IPS-18c (cell line): ENCODE data around the gene APOL6.
"Not testable (repeated sequence)": the region's sequence is repeated elsewhere in the genome, so short reads cannot be mapped to it uniquely, and the experiment has no call there.

ENCODE experiments used
- H3K4me3 ChIP-seq: 2 replicates; pipeline ENCODE4 v1.7.0; 2013; ENCODE audit warnings: low read depth, mild to moderate bottlenecking, low read length, moderate library complexity; ENCODE audit not compliant: insufficient read depth
- H3K9me3 ChIP-seq: one replicate; pipeline ENCODE4 v1.6.1; 2013; ENCODE audit warnings: mild to moderate bottlenecking, low read length, moderate library complexity; ENCODE audit not compliant: control insufficient read depth, insufficient read depth

Gene APOL6

DNA sequence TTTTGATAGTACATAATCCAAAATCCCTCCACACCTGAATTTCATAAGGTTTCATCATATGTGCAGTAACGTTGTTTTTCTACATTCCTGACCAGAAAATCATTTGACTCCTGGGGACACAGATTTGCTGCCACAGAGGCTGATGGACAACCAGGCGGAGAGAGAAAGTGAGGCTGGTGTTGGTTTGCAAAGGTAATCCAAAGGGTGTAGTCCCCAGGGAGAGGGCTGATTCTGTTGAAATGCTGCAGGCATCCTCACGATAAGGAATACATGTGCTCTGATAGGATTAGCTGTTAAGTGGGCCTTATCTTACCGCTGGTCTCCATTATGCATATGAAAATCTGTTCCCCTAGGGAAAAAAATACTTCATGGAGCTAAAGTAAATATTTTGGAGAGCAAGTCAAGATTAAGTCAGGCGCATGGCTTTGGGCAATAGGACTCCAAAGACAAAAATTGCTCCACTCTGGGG lies 8.1 kb downstream of the APOL6 start:
- H3K4me3 ChIP-seq = no peak overlapping the region
- no peaks in the 10 kb centered on the region for H3K9me3 ChIP-seq

GRCh38 chr22:35657571-35658312 lies 9.5 kb downstream of the APOL6 start:
- H3K4me3 ChIP-seq = no peak overlapping the region
- no peaks in the 10 kb centered on the region for H3K9me3 ChIP-seq

- Histone ChIP-seq H3K9me3 (peaks cover 4% of the 10 kb centered on the region), H3K4me3 (no peak overlapping the region)
Observed at GRCh38 chr22:35660291-35661127, 12.3 kb downstream of the APOL6 start.

GRCh38 chr22:35661464-35661863 lies 13.2 kb downstream of the APOL6 start:
- Histone ChIP-seq H3K4me3 (no peak overlapping the region), H3K9me3 (peaks cover 4% of the 10 kb centered on the region)

GRCh38 chr22:35662914-35663313 lies 14.7 kb downstream of the APOL6 start:
- no peak overlapping the region for H3K4me3 ChIP-seq
- peaks cover 4% of the 10 kb centered on the region for H3K9me3 ChIP-seq

DNA sequence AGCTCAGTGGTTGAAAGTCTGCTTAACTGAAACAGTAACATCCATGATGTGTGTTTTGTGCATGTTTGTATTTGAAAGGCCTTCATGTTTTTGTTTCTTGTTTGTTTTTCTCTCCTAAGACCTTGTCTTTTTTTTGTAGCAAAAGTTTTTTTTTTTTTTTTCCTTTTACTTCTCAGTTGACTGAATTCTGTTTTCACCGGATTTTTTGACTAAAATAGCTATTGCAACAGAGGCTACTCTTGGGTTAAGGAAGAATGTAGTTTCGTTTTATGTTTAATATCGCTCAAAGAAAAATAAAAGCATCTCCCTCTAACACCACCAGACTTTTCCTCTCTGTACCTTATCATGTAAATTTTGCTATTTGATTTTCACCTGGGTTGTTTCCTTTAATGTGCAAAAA lies 15.1 kb downstream of the APOL6 start:
- H3K4me3 ChIP-seq = no peak overlapping the region
- peaks cover 4% of the 10 kb centered on the region for H3K9me3 ChIP-seq

DNA sequence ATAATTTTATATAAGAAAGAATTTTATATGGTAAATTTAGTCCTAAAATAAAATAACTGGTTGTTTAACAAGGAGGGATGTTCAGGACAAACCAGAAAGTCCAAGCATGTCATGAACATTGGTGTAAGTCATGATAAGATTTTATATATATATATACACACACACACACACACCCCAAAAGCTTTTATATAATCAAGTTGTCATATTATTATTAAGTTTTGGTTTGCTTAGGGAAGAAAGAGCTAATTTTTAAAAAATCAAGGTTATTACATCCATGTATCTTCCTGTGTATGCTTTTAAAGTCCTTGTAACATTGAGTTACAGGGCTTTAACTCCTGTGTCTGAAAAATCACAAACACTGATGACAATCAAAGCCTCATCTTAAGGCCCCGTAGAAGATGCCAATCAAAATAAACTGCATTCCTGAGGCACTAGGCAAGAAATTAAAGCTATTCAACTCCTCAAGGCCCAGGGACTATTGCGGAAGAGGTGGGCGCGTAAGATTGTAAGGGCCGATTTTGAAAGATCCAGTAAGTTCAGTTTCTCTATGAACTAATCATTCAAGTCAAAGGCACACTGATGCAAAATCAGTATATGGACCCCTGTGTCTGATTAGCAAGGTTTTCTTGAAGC lies 16.8 kb downstream of the APOL6 start:
- H3K4me3 ChIP-seq = no peak overlapping the region
- H3K9me3 ChIP-seq = peaks cover 4% of the 10 kb centered on the region

DNA sequence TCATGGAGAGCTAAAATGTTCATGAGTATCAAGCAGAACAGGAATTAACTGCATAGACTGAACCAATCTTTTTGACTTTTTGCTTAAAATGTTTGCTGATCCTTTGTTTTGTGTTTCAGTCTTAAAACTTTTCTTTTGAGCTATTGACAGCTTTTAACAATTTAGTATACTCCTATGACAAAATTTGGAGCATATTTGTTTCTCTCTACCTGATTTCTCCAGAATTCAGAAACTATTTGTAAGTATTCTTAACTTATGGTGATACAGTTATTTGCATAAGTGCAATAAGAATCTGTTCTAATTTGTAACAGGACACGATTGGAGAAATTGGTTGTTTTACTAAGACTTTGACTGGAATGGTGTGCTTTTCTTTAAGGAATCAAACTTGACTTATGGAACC lies 18.5 kb downstream of the APOL6 start:
- H3K9me3 ChIP-seq, H3K4me3 ChIP-seq: not testable (repeated sequence)

DNA sequence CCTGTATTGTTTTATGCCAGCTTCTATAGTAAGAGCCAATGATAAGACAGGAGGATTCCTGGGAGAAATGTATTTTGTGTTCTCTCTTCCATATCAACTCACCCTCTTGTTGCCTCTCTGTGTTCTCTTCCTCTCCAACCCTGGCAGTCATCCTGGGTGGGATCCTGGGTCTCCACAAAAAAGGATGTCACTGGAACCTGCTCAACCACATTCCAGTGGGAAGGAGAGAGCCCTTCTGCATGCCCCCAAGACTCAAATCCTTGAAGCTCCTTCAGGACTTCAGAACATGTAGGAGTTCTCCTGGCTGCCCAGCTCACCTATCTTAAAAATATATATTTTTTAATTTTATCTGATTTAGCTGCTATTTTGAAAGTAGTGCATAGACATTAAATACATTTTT lies 26.1 kb downstream of the APOL6 start:
- H3K4me3 ChIP-seq = no peak overlapping the region
- H3K9me3 ChIP-seq = peaks cover 4% of the 10 kb centered on the region

- not testable (repeated sequence) for H3K9me3 ChIP-seq, H3K4me3 ChIP-seq
Observed at GRCh38 chr22:35676065-35676464, 27.8 kb downstream of the APOL6 start.

DNA sequence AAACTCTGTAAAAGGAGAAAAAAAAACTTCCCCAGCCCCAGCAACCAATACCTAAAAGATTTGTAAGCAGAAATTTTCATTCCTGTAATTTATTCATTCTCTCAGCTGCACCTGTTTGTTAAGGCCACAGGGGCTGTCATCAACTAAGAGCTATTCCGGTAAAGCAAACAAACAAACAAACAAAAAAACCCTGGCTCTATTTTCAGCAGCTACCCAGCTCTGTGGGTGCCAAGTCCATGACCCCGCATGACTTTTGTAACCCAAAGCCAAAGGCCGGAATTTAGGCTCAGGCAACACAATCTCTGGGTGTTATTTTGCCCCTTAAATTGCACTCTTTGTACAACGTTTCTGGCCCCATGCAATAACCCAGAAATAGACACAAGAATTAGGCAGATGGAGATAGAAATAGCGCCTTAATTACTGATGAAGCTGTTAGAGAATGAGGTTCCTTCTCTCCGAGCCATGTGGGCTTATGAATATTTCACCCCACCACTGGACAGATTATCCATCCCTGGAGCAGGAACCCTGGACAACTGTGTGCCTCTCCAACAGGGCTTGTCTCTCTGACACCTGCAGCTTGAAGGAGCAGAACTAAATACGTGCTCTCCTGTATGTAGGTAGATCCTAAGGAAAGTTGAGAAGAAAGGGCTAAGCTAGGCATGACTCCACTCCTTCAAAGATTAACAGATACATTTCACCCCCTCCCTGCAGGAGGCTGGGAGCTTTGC lies 29.4 kb downstream of the APOL6 start:
- Histone ChIP-seq H3K4me3 (no peak overlapping the region), H3K9me3 (peaks cover 17% of the 10 kb centered on the region)

- Histone ChIP-seq H3K9me3 (peaks cover 17% of the 10 kb centered on the region), H3K4me3 (no peak overlapping the region)
Observed at GRCh38 chr22:35678836-35679235, 30.6 kb downstream of the APOL6 start.

- not testable (repeated sequence) for H3K4me3 ChIP-seq
Observed at GRCh38 chr22:35679492-35679891, 31.2 kb downstream of the APOL6 start.

GRCh38 chr22:35681454-35682052 lies 33.3 kb downstream of the APOL6 start:
- Histone ChIP-seq H3K9me3 (peaks cover 13% of the 10 kb centered on the region), H3K4me3 (no peak overlapping the region)

More at GRCh38 chr22:35679492-35679891, 31.2 kb downstream of the APOL6 start:
- peaks cover 17% of the 10 kb centered on the region for H3K9me3 ChIP-seq

DNA sequence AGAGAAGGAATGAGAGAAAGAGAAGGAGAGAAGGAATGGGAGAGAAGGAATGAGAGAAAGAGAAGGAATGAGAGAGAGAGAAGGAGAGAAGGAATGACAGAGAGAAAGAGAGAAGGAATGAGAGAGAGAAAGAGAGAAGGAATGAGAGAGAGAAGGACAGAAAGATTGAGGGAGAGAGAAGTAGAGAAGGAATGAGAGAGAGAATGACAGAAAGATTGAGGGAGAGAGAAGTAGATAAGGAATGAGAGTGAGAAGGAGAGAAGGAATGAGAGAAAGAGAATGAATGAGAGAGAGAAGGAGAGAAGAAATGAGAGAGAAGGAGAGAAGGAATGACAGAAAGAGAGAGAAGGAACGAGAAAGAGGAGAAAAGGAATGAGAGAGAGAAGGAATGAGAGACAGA lies 35.3 kb downstream of the APOL6 start:
- Histone ChIP-seq H3K9me3 (peaks cover 13% of the 10 kb centered on the region), H3K4me3 (no peak overlapping the region)

- peaks cover 13% of the 10 kb centered on the region for H3K9me3 ChIP-seq
- H3K4me3 ChIP-seq = no peak overlapping the region
Observed at GRCh38 chr22:35684270-35684700, 36.0 kb downstream of the APOL6 start.

- no peak overlapping the region for H3K4me3 ChIP-seq
- H3K9me3 ChIP-seq = peaks cover 11% of the 10 kb centered on the region
Observed at GRCh38 chr22:35684732-35685131, 36.5 kb downstream of the APOL6 start.
